ENCODE measurements around the gene ELFN2.

DNA sequence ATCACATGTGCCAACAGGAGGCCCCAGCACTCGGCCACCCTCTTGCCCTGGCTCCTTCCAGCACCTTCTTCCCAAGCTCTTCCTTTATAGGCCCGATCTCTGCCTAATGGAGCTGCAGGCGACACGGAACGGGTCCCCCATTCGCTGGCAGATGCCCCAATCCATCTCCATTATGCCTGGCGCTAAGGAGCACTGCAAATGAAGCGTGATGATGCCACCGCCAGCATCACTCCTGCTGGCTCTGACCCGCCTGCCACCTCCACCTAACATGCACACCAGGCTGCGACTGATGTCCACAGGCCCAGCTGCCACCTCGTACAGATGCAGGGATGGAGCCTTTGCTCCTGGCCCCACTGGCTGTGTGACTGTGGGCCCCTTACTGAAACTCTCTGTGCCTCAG lies 33.5 kb downstream of the ELFN2 start:
- TF ChIP-seq, protein P1, sequence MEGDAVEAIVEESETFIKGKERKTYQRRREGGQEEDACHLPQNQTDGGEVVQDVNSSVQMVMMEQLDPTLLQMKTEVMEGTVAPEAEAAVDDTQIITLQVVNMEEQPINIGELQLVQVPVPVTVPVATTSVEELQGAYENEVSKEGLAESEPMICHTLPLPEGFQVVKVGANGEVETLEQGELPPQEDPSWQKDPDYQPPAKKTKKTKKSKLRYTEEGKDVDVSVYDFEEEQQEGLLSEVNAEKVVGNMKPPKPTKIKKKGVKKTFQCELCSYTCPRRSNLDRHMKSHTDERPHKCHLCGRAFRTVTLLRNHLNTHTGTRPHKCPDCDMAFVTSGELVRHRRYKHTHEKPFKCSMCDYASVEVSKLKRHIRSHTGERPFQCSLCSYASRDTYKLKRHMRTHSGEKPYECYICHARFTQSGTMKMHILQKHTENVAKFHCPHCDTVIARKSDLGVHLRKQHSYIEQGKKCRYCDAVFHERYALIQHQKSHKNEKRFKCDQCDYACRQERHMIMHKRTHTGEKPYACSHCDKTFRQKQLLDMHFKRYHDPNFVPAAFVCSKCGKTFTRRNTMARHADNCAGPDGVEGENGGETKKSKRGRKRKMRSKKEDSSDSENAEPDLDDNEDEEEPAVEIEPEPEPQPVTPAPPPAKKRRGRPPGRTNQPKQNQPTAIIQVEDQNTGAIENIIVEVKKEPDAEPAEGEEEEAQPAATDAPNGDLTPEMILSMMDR (IDR thresholded peaks at IDR 0.05), result no peak
- TF ChIP-seq EZH2 (IDR thresholded peaks at IDR 0.05) (no peak), EZH2phosphoT487 (IDR thresholded peaks at IDR 0.05) (no peak)

Data from neural progenitor cell (in vitro differentiated cells).